HG02588 (cell line): ENCODE measurements around the gene MYADM.

Experiments used
- ATAC-seq: cut with Tn5 transposase; IDR thresholded peaks from one replicate; pipeline ENCODE4 v1.9.1; 2021; ENCODE audit warnings: mild to moderate bottlenecking, moderate library complexity; ENCODE audit not compliant: unreplicated experiment

The MYADM gene

DNA sequence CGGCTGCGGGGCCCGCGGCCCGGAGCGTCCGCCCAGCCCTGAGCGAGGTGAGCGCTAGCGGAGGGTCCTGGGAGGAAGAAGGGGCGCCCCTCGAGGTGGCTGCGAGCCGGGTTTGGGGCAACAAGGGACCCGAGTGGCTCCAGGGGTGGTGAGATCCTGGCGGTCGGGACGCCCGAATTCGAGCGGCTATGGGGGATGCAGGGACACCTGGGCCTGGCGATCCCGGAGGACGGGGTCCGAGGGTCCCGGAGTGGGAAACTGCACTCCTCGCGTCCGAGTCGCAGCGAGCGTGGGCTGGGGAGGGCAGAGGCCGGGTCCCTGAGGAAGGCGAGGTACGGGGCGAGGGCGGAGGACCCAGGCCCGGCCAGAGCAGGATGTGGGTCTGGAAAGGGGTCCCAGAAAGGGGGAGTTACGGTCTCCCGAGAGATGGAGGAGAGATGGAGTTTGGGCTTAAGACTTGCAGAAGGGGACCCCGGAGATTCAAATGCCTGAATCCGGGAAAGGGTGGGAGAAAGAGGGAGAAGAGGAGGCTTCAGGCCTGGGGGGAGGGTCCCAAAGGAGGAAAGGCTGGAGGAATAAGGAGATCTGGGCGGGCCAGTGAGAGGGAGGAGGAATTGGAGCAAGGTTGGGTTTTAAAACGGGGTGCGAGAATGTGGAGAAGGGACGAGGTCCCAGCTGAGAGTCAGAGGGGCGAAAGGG, 41.9 kb downstream of the MYADM start:
- no peak for ATAC-seq

DNA sequence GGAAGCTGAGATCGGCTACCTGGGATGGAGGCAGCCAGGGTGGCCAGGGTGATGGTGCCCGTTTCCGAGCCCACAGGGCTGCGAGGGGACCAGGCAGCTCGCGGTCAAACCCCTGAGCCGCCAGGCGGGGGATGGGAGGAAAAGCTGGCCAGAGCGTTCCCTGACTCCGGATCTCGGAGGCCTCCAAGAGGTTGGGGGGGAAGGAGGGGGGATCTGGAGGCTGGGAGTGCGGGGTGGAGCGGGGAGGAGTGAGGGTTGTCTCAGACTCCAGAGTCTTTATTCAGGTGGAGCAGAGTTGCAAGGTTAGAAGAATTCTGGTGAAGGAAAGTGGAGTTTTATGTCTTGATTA, 42.5 kb downstream of the MYADM start:
- no peak for ATAC-seq

DNA sequence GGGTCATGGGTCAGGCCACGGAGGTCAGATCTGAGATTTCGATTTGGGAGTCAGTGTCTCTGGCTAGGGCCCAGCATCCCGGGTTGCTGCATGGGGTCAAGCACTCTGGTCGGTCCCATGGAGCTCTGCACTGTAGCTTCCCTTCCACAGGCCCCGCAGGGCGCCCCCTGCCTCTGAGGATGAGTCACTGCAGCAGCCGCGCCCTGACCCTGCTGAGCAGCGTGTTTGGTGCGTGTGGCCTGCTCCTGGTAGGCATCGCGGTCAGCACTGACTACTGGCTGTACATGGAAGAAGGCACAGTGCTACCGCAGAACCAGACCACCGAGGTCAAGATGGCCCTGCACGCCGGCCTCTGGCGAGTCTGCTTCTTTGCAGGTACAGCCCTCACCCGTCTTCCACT, 45.0 kb downstream of the MYADM start:
- ATAC-seq = no peak

DNA sequence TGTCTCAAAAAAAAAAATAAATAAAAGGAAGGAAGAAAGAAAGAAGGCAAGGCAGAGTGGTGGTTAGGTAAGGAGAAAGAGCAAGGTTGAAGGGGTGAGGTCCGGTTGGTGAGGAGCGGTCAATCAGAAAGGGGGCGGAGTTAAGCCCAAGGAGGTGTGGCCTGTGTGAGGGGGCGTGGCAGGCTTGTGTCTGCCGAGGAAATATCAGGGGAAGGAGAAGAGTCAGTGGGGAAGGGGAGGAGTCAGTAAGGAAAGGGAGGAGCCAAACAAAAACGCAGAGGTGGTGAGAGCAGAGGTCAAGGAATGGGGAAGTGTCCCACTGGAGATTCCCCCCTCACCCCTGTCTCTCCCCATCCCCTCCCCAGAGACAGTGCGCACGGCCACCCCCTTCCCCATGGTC, 47.3 kb downstream of the MYADM start:
- no peak for ATAC-seq

DNA sequence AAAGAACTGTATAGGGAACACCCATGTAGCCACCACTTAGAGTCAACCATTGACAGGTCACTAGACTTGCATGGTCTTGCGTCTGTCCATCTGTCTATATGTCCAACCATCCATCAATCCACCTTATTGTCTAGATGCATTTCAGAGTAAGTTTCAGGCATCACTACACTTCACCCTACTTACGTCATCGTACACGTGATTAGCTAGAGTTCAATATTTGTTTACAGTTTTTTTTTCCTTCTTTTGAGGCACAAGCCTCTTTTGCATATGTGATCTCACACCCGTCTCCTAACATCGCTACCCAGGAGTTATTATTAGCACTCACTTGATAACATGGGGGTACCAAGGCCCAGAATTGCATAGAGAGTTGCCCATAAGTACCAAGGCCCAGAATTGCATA, 48.3 kb downstream of the MYADM start:
- ATAC-seq = no peak

DNA sequence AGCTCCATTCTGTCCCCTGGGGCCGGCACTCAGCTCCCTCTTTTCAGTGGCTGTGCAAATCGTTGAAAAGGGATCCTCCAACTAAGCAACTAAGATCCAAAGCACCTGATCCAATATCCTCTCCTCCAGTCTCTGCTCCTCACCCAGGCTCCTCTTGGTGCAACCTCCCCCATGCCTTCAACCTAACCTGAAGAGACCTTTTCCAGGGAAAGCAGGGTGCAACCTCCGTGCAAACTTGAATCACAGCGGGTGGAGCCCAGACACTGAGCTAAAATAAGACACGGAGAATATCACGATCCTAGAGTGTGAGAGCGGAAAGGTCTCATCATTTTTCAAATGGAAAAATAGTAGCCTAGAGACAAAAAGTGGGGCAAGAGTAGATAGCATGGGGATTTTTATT, 49.7 kb downstream of the MYADM start:
- ATAC-seq = no peak
